ENCODE data around the gene SLC7A4.

DNA sequence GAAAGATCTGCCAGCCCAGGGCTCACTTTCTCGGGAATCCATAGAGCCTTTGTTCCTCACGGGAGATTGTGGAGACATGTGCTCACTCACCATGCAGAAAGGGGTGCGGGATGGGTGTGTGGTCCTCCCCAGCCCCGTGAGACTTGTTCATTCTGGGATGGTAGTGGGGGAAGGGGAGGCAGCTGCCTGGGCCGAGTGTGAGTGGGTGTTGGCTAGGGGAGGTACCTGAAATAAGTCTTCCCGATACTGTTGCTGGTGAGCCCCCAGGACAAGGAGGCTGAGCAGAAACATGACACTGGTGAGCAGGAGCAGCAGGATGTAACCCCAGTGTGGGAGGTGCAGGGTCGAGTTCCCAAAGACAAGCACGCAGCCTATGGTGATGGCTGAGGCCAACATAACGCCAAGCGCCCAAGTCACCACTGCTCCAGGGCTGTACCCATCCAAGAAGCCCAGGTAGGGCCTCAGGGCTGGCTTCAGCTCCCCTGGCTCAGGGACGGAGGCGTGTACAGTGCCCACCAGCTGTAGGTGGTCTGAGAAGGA, 2.8 kb downstream of the SLC7A4 start:
- no peak for TF ChIP-seq GABPA (IDR thresholded peaks at IDR 0.05; ENCODE audit: borderline replicate concordance, insufficient read depth, low read length)
- no peak for TF ChIP-seq JUN (IDR thresholded peaks at IDR 0.05; ENCODE audit: low read depth, low read length)
- TF ChIP-seq, protein P1, sequence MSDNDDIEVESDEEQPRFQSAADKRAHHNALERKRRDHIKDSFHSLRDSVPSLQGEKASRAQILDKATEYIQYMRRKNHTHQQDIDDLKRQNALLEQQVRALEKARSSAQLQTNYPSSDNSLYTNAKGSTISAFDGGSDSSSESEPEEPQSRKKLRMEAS (IDR thresholded peaks at IDR 0.05) = no peak

All from H1 (cell line).